GM12875 (cell line): ENCODE results near the gene SLC13A3.
A peak's percentile ranks its signal among the peaks of the same experiment; 100 is the strongest.

Experiments used
- H3K4me3 ChIP-seq: one replicate; pipeline ENCODE4 v1.5.1; 2011; ENCODE audit warnings: low read depth, low read length, control low read depth
- TF ChIP-seq, protein P1 (sequence below): IDR thresholded peaks from 2 replicates; pipeline ENCODE4 v1.5.1; 2011; ENCODE audit warnings: low read depth, mild to moderate bottlenecking, control low read depth, inconsistent platforms, low read length, moderate library complexity, borderline replicate concordance; ENCODE audit not compliant: insufficient read depth

SLC13A3 gene

DNA sequence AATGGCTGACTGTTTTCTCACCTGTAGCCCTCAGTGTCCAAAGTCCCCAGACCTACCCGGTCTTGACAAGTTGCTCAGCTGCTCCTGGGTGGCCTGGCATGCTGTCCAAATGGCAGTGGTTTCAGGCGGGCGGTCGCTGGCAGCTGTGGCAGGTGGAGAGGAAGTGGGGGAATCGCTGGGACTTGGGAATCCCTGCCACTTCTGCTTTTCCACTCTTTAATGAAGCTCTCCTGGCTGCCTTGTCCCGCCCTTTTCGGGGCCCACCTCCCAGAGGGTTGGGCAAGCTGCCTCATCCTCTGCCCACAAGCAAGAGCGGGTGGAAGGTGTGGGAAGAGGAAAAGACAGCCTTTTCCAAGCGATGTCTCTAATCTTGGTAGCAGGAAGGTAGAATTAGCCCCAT lies 100.8 kb downstream of the SLC13A3 start, which contains the start of gene OCSTAMP:
TSS of gene OCSTAMP (minus strand) at position 194 of the 400 bp plus-strand sequence. CDS start at position 100, 94 bp downstream.
- H3K4me3 ChIP-seq, result no peak within 1 kb of the TSS
- TF ChIP-seq, protein P1, sequence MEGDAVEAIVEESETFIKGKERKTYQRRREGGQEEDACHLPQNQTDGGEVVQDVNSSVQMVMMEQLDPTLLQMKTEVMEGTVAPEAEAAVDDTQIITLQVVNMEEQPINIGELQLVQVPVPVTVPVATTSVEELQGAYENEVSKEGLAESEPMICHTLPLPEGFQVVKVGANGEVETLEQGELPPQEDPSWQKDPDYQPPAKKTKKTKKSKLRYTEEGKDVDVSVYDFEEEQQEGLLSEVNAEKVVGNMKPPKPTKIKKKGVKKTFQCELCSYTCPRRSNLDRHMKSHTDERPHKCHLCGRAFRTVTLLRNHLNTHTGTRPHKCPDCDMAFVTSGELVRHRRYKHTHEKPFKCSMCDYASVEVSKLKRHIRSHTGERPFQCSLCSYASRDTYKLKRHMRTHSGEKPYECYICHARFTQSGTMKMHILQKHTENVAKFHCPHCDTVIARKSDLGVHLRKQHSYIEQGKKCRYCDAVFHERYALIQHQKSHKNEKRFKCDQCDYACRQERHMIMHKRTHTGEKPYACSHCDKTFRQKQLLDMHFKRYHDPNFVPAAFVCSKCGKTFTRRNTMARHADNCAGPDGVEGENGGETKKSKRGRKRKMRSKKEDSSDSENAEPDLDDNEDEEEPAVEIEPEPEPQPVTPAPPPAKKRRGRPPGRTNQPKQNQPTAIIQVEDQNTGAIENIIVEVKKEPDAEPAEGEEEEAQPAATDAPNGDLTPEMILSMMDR, result no peak

DNA sequence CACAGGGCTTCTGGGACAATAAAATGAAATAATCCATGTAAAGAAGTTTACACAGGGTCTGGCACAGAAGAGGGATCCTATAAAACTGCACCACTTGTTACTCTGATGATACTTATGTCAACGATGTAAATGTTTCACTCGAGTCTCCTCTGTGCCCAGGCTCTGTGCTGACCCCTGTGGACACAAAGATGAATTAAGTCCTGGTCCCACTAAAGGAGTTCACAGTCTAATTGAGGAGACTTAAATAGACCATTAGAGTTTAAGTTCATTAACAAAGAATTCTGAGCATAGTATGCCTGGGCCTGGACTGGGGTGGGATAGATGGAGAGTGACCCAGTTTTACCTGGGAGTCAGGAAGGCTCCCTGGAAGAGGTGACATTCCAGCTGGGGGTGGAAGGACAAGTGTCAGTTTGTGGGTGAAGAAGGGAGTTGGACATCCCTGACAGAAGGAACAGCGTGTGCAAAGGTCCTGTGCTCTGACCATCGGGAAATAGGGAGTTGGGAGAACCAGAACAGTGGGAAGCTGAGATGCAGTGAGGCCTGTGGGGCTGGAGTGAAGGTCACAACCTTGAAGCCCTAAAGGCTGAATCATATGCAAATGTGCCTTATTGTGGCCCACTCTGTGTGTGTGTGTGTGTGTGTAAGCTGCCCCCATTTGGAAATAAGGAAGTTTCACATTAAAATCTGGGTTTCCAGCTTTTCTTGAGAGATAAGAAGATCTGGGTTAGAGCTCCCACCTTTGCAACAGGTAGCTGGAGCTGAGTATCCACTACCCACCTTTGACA lies 101.9 kb downstream of the SLC13A3 start:
- TF ChIP-seq, protein P1, result peak; percentile 29; the same call in 1 of the 2 replicates
- H3K4me3 ChIP-seq, result no peak overlapping the region

DNA sequence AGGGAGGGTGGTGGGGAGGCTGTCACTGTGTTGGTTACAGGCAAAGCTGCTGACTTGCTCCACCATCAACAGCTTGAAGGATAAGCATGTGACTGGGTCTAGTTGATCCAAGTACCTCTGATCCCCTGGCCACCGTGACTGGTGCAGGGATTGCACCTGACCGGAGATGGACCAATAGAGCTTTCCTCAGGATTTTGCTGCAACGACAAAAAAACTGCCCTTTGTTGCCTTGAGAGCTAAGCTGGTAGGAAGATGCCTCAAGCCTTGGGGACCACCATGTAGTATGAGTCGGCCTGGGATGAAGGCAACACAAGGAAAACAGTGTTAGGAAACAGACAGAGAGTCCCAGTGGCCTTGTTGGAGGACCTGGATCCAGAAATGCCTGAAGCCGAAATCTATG lies 102.6 kb downstream of the SLC13A3 start:
- TF ChIP-seq, protein P1, result no peak
- H3K4me3 ChIP-seq, result no peak overlapping the region

DNA sequence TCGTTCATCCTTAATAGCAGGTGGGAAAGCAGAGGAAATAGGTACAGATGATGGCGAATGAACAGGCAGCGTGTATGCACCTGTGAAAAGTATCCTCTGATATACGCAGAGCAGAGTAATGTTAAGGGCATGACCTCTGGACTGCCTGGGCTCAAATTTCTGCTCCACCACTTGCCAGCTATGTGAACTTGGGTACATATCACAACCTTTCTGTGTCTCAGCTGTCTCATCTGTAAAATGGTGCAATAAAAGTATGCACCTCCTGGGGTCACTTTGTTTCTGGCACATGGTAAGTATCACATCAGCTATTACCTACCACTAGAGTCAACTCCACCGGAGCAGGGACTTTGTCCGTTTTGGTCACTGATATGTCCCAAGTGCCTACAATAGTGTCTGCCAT lies 103.3 kb downstream of the SLC13A3 start:
- H3K4me3 ChIP-seq, result no peak overlapping the region

DNA sequence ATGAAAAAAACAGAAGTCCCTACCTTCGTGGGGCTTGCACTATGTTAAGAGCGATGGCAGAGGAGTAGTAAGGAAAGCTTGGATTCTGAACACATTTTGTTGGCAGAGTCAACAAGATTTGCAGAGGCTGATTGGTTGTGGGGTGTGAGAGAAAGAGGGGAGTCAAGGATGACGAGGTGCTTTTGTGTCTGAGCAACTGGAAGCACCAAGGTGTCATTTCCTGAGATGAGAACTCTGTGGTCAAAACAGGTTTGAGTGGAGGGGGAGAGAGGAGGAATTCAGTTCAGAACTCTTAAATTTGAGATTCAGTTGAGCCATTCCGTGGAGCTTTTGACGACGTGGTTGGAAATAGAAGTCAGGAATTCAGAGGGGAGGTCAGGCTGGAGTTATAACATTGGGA lies 104.3 kb downstream of the SLC13A3 start:
- TF ChIP-seq, protein P1, result no peak
- H3K4me3 ChIP-seq, result no peak overlapping the region

More for the DNA sequence above, 103.3 kb downstream of the SLC13A3 start:
- TF ChIP-seq, protein P1, result no peak

DNA sequence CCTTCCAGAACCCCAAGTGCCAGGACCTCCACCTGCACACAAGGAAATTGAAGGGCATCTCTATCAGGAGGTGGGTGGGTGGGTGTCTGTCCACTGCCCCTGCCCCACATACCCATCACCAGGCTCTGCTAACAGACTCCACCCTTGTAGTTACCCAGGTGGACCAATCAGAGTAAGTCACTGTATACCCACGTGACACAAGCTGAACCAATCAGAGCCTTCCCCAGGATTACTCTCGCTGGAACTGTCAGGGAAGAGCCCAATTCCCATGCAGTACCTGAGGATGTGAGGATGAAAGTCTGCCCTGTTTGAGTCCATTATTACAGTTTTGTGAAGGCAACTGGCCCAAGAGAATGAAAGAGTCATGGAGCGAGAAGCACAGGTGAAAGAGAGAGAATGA lies 105.0 kb downstream of the SLC13A3 start:
- TF ChIP-seq, protein P1, result no peak
- H3K4me3 ChIP-seq, result no peak overlapping the region

DNA sequence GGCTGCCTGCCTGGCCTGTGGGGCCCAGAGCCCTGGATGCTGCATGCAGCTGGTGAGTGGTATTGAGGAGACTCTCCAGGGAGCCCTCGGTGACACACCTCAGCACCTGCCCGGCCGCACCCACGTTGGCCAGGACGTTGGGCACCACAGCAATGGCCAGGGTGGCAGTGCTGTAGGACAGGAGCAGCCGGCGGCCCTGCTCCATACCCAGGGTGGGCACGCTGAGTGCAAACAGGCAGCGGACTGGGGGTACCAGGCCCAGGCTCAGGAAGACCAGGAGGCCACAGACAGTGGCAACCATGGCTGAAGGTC lies 105.5 kb downstream of the SLC13A3 start:
- TF ChIP-seq, protein P1, result no peak
- no peak overlapping the region for H3K4me3 ChIP-seq
